Ishikawa (cell line): ENCODE data around the gene STAT4.

Experiments used
- CEBPB ChIP-seq: IDR thresholded peaks from 2 replicates; pipeline ENCODE4 v1.6.1; 2012
- CREB1 ChIP-seq: IDR thresholded peaks from 2 replicates; pipeline ENCODE4 v1.6.1; 2012; ENCODE audit warnings: low read depth
- EGR1 ChIP-seq: IDR thresholded peaks from 2 replicates; pipeline ENCODE4 v1.6.1; 2012
- EP300 ChIP-seq: IDR thresholded peaks from 2 replicates; pipeline ENCODE4 v1.6.1; 2012; ENCODE audit warnings: borderline replicate concordance
- FOXM1 ChIP-seq: IDR thresholded peaks from 2 replicates; pipeline ENCODE4 v1.6.1; 2012; ENCODE audit warnings: low read depth, borderline replicate concordance
- NFIC ChIP-seq: IDR thresholded peaks from 2 replicates; pipeline ENCODE4 v1.6.1; 2012
- RAD21 ChIP-seq: IDR thresholded peaks from 2 replicates; pipeline ENCODE4 v1.6.1; 2012; ENCODE audit warnings: low read depth
- TAF1 ChIP-seq: IDR thresholded peaks from 2 replicates; pipeline ENCODE4 v1.6.1; 2012; ENCODE audit warnings: low read depth, mild to moderate bottlenecking
- TCF12 ChIP-seq: IDR thresholded peaks from 2 replicates; pipeline ENCODE4 v1.6.1; 2012; ENCODE audit warnings: low read depth
- TEAD4 ChIP-seq: IDR thresholded peaks from 2 replicates; pipeline ENCODE4 v1.6.1; 2012
- YY1 ChIP-seq: IDR thresholded peaks from 2 replicates; pipeline ENCODE4 v1.6.1; 2012; ENCODE audit warnings: low read depth
- ZBTB7A ChIP-seq: IDR thresholded peaks from 2 replicates; pipeline ENCODE4 v1.6.1; 2012; ENCODE audit warnings: low read depth
- TF ChIP-seq, protein P1 (sequence below): IDR thresholded peaks from 2 replicates; pipeline ENCODE4 v1.6.1; 2012; ENCODE audit warnings: low read depth, mild to moderate bottlenecking
- TF ChIP-seq, protein P2 (sequence below): IDR thresholded peaks from 2 replicates; pipeline ENCODE4 v1.6.1; 2012

DNA sequence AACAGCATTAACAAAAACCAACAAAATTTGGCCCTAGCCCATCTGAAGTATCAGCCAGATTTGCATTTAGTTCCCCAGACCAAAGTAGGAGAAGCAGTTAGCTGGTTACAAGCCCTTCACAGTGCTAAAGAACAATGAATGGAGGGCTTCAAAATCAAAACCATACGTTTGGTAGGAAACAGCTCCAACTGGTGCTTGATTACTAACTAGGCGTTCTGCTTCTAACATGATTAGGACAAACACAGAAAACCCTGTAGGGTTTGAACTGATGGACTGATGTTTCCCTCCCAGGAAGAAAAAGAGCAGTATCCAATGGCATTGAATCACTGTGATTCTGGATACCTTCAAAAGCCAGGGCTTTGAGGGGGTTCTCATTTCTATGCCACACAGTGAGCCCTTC, 20.5 kb upstream of the STAT4 start:
- TF ChIP-seq, protein P1, sequence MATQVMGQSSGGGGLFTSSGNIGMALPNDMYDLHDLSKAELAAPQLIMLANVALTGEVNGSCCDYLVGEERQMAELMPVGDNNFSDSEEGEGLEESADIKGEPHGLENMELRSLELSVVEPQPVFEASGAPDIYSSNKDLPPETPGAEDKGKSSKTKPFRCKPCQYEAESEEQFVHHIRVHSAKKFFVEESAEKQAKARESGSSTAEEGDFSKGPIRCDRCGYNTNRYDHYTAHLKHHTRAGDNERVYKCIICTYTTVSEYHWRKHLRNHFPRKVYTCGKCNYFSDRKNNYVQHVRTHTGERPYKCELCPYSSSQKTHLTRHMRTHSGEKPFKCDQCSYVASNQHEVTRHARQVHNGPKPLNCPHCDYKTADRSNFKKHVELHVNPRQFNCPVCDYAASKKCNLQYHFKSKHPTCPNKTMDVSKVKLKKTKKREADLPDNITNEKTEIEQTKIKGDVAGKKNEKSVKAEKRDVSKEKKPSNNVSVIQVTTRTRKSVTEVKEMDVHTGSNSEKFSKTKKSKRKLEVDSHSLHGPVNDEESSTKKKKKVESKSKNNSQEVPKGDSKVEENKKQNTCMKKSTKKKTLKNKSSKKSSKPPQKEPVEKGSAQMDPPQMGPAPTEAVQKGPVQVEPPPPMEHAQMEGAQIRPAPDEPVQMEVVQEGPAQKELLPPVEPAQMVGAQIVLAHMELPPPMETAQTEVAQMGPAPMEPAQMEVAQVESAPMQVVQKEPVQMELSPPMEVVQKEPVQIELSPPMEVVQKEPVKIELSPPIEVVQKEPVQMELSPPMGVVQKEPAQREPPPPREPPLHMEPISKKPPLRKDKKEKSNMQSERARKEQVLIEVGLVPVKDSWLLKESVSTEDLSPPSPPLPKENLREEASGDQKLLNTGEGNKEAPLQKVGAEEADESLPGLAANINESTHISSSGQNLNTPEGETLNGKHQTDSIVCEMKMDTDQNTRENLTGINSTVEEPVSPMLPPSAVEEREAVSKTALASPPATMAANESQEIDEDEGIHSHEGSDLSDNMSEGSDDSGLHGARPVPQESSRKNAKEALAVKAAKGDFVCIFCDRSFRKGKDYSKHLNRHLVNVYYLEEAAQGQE: no peak
- TF ChIP-seq RAD21 (no peak), TCF12 (no peak), NFIC (no peak), EP300 (no peak), FOXM1 (no peak), TEAD4 (no peak), EGR1 (no peak), TAF1 (no peak), CREB1 (no peak), YY1 (no peak), ZBTB7A (no peak), CEBPB (no peak)
- TF ChIP-seq, protein P2, sequence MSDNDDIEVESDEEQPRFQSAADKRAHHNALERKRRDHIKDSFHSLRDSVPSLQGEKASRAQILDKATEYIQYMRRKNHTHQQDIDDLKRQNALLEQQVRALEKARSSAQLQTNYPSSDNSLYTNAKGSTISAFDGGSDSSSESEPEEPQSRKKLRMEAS: no peak
